Right lobe of liver (tissue), 4 donors: ENCODE data around the gene FOXJ3.

Experiments
- POLR2A ChIP-seq: fragments of 450-650 bp; IDR thresholded peaks from one replicate; pipeline ENCODE4 v1.6.1; 2017; ENCODE audit warnings: antibody characterized with exemption, mild to moderate bottlenecking
- TF ChIP-seq, protein P1 (sequence below), 4 donors: fragments of 200-600 bp in 3 of 4; fragments of 450-650 bp in 1 of 4; IDR thresholded peaks; one replicate each; pipeline versions ENCODE4 v1.5.1 to v1.8.0; 2016 to 2022; ENCODE audit warnings: antibody characterized with exemption in 4 of 4, mild to moderate bottlenecking in 2 of 4
- donor health status: DM: no; HTN: no; CAD: no.
- donor health status: DM: no; HTN: no; CAD: no.
- donor health status: DM: no; HTN: yes; CAD: no.

DNA sequence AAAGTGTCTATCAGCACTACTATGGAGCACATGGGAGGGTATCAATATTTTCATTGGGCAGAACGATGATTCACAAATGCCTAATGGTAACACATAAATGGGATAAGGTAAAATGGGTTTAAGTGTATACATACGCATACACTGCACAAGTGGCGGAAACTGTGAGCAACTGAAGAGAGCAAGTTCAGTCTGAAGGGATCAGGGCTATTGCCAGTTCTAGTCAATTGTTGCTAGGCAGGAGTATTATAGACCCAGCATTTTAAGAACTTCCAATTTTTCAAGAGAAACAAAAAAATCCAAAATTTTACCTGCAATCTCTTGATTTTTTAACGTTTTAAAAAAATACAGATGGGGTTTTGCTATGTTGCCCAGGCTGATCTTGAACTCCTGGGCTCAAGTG, 23.1 kb downstream of the FOXJ3 start:
- TF ChIP-seq POLR2A: no peak
- TF ChIP-seq, protein P1, sequence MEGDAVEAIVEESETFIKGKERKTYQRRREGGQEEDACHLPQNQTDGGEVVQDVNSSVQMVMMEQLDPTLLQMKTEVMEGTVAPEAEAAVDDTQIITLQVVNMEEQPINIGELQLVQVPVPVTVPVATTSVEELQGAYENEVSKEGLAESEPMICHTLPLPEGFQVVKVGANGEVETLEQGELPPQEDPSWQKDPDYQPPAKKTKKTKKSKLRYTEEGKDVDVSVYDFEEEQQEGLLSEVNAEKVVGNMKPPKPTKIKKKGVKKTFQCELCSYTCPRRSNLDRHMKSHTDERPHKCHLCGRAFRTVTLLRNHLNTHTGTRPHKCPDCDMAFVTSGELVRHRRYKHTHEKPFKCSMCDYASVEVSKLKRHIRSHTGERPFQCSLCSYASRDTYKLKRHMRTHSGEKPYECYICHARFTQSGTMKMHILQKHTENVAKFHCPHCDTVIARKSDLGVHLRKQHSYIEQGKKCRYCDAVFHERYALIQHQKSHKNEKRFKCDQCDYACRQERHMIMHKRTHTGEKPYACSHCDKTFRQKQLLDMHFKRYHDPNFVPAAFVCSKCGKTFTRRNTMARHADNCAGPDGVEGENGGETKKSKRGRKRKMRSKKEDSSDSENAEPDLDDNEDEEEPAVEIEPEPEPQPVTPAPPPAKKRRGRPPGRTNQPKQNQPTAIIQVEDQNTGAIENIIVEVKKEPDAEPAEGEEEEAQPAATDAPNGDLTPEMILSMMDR (IDR thresholded peaks at IDR 0.05): no peak
